Retinal pigment epithelial cell (primary cell): ENCODE measurements around the gene PTPN3.

Experiments used
- DNase-seq: peaks from one replicate; pipeline ENCODE4 v3.0.0-alpha.2; 2010; ENCODE audit warnings: low read depth
- H3K4me3 ChIP-seq: 2 replicates; pipeline ENCODE4 v1.5.1; 2011; ENCODE audit warnings: mild to moderate bottlenecking, low read length, control low read depth, moderate library complexity
- TF ChIP-seq, protein P1 (sequence below): conservative IDR thresholded peaks from 2 replicates; pipeline ENCODE4 v1.5.1; 2011; ENCODE audit warnings: low read depth, low read length, control low read depth, inconsistent platforms

The PTPN3 gene

DNA sequence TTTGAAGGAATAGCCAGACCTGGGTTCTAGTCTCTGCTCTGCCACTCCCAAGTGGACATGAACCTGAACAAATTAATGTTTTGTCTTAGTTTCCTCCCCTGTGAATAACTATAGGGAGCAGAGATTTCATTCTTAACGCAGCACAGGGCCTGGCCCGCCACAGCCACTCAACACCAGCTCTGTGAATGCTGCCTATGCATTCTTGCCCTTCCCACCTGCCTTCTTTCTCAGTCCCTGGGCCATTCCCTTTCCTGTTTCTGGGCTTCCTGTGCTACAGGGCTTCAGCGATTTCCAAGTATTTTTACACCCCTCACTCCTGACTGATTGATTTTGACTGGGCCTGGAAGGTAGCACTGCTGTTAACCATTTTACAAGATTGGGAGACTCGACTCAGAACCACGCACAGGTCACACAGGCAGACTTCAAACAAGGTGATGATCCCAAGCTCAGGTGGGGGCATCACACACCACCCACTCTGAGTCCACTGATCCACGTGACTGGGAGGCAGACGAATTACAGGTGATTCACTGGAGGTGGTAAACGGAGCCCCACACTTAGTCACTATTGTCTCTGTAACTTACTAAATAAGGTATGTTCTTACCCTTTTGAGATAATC, 21.4 kb downstream of the PTPN3 start:
- DNase-seq, result no peak
- TF ChIP-seq, protein P1, sequence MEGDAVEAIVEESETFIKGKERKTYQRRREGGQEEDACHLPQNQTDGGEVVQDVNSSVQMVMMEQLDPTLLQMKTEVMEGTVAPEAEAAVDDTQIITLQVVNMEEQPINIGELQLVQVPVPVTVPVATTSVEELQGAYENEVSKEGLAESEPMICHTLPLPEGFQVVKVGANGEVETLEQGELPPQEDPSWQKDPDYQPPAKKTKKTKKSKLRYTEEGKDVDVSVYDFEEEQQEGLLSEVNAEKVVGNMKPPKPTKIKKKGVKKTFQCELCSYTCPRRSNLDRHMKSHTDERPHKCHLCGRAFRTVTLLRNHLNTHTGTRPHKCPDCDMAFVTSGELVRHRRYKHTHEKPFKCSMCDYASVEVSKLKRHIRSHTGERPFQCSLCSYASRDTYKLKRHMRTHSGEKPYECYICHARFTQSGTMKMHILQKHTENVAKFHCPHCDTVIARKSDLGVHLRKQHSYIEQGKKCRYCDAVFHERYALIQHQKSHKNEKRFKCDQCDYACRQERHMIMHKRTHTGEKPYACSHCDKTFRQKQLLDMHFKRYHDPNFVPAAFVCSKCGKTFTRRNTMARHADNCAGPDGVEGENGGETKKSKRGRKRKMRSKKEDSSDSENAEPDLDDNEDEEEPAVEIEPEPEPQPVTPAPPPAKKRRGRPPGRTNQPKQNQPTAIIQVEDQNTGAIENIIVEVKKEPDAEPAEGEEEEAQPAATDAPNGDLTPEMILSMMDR, result no peak
- H3K4me3 ChIP-seq, result no peak overlapping the region

DNA sequence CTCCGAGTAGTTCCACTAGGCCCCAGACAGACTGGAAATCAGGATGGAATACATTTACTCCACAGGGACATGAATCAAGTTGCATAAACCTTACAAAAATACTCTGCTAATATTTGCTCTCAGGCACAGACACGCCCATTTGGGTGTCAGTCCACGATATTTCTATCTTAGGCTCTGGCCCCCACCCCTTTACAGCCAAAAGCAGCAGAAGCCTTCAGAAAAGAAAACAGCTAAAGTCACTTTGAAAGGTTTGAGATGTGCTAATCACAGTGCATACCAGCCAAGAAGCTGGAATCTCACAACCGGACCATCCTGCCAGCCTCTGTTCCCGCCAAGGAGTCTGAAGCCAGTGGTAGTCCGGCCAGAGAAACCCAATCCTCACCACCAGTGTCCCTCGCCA, 22.6 kb downstream of the PTPN3 start:
- no peak overlapping the region for H3K4me3 ChIP-seq
- DNase-seq, result no peak
- TF ChIP-seq, protein P1, result no peak

DNA sequence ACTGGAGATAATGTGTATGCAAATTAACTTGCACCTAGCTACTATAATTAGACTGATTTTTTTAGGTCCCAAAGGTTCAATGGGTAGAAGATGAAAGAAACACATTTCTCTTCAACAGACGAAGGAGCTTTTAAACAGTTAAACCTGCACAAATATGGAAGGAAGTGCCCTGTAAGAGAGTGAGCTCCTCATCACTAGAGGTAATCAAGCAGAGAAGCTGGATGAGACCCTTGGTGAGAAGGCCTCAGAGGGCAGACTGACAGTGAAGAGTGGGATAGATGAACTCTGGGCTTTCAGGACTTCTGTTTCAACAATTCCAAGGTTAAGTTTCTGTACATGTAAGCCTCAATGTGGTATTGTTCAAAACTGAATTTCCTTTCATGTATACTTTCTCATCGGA, 23.2 kb downstream of the PTPN3 start:
- TF ChIP-seq, protein P1, result no peak
- no peak for DNase-seq
- no peak overlapping the region for H3K4me3 ChIP-seq

DNA sequence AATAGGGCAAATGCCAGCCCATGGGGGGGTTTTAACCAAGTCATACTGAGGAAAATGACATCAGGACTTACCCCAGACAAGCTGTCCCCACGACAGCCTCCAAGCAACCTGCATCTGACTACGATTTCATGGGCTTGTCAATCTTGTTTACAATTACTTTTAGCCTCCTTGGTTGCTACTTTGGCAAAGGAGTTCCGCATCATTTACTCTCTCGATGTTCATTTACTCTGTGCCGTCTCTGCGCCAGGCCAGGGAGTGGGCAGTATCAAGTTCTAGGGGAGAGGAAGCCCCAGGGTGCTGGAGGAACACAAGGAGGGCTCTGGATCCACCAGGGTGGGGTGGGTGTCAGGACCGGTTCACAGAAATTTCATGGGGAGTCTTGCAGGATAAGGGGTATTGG, 23.9 kb downstream of the PTPN3 start:
- TF ChIP-seq, protein P1, result no peak
- no peak for DNase-seq
- no peak overlapping the region for H3K4me3 ChIP-seq

DNA sequence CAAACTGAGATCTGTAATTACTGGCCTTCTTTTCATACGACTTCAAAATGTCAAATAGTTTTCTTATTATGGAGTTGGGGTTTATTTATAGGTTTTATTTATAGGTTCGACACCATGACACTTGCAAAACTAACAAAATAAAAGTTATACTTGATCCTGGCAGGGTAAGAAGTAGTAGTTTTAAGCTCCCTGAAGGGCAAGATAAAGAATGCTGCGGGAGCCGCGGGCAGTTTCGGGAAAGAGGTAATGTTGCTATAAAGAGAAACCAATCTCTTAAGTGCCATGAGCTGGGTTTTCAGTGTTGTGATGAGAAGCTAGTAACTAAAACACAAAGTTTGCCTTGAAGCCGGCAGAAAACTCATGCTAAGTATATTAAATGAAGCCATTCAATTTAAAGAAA, 24.8 kb downstream of the PTPN3 start:
- no peak for DNase-seq
- TF ChIP-seq, protein P1, result no peak
- H3K4me3 ChIP-seq, result no peak overlapping the region

DNA sequence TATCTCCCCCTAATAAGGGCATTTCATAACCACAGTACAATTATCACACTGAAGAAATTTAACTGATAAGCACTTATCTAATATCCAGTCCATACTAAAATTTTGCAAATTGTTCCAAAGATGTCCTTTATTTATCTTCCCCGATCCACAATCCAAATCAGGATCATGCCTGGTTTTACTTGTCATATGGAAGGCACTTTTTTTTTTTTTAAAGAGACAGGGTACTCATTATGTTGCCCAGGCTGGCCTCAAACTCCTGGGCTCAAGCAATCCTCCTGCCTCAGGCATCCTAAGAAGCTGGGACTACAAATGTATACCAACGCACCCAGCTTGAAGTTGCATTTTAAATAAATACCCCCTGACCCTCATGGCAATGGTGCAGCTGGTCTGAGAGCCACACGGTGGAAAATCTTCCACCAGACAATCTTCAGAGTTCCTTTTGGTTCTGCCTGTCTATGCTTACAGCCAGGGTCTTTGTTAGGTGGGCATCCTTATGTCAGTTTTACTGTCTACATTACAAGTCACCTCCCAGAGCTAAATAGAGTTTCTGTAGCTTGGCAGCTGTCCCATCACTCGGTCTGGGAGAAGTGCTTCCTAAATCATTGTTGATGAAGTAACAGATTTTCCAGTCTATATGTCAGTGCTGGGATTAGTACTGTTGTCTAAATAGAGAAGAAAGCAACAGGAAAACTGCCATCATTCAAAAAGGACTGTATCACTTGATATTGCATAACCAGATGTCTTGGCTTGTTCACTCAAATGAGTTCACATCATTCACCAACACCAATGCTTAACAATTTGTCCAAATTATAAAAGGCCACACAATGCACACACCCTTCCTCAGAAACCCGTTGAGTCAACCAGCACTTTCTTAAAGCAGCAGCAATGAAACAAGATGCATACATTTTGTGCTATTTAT, 26.4 kb downstream of the PTPN3 start:
- no peak for DNase-seq
- no peak overlapping the region for H3K4me3 ChIP-seq
- TF ChIP-seq, protein P1, result no peak
